ENCODE data around the gene GUCY2C.

GRCh38 chr12:14563046-14563445 is 133.4 kb downstream of the GUCY2C start:
- TF ChIP-seq CTCF (IDR thresholded peaks at IDR 0.05) (no peak), POLR2A (IDR thresholded peaks at IDR 0.05) (no peak)
